Measurements from ENCODE around the gene C1QBP. TPM values are rescaled to one million over a fixed set of nuclear protein-coding genes. Genes with fewer than 3 reads are reported as not detected.

The C1QBP gene
- total RNA-seq, 4 donors from 2014 or later = 84.4 to 111 (median 108) TPM

GRCh38 chr17:5481451-5481850, 42.5 kb upstream of the C1QBP start:
- Histone ChIP-seq H3K4me1 (peaks cover 0 to 26% (median 6%) of the 10 kb centered on the region in 3 donors), H3K27me3 (no peaks in the 10 kb centered on the region), H3K27ac (no peak overlapping the region), H3K9me3 (no peaks in the 10 kb centered on the region), H3K36me3 (peaks cover 0 to 84% of the 10 kb centered on the region in 2 donors), H3K4me3 (no peak overlapping the region)
- ATAC-seq = no peak
- no peak for TF ChIP-seq POLR2AphosphoS5 (IDR thresholded peaks at IDR 0.05)
- TF ChIP-seq EP300 (IDR thresholded peaks at IDR 0.05) = no peak
- TF ChIP-seq POLR2A (IDR thresholded peaks at IDR 0.05) = no peak
- TF ChIP-seq CTCF (IDR thresholded peaks at IDR 0.05) = no peak
- 90 to 100% methylated on average over 4 of the region's 4 CpGs for WGBS, 2 donors (ENCODE audit: low coverage in 1 of 2)

- H3K4me3 ChIP-seq = no peak overlapping the region
- peaks cover 0 to 89% of the 10 kb centered on the region in 2 donors for H3K36me3 ChIP-seq
- no peaks in the 10 kb centered on the region for H3K9me3 ChIP-seq
- no peak overlapping the region for H3K27ac ChIP-seq
- no peak for ATAC-seq
- H3K4me1 ChIP-seq = peaks cover 0 to 26% (median 6%) of the 10 kb centered on the region in 3 donors
- TF ChIP-seq POLR2AphosphoS5 (IDR thresholded peaks at IDR 0.05) (no peak), POLR2A (IDR thresholded peaks at IDR 0.05) (no peak), EP300 (IDR thresholded peaks at IDR 0.05) (no peak), CTCF (IDR thresholded peaks at IDR 0.05) (no peak)
- WGBS, 2 donors (ENCODE audit: low coverage in 1 of 2) = 68 to 79% methylated on average over 5 to 6 of the region's 6 CpGs
- no peaks in the 10 kb centered on the region for H3K27me3 ChIP-seq
These were observed 42.0 kb upstream of the C1QBP start for GRCh38 chr17:5480962-5481361.

- Histone ChIP-seq H3K27me3 (no peaks in the 10 kb centered on the region), H3K9me3 (no peaks in the 10 kb centered on the region), H3K36me3 (peaks cover 7 to 100% of the 10 kb centered on the region in 2 donors), H3K4me3 (no peak overlapping the region), H3K27ac (no peak overlapping the region), H3K4me1 (peaks cover 0 to 8% (median 0%) of the 10 kb centered on the region in 3 donors)
- TF ChIP-seq POLR2AphosphoS5 (IDR thresholded peaks at IDR 0.05) = no peak
- TF ChIP-seq CTCF (IDR thresholded peaks at IDR 0.05) = no peak
- no peak for TF ChIP-seq EP300 (IDR thresholded peaks at IDR 0.05)
- no peak for TF ChIP-seq POLR2A (IDR thresholded peaks at IDR 0.05)
- 89 to 96% methylated on average over 3 to 4 of the region's 4 CpGs for WGBS, 2 donors (ENCODE audit: low coverage in 1 of 2)
- ATAC-seq = no peak
These were observed 40.0 kb upstream of the C1QBP start for GRCh38 chr17:5478992-5479391.

- no peaks in the 10 kb centered on the region for H3K27me3 ChIP-seq
- H3K27ac ChIP-seq = no peak overlapping the region
- no peaks in the 10 kb centered on the region for H3K9me3 ChIP-seq
- no peak overlapping the region for H3K4me3 ChIP-seq
- WGBS, 2 donors (ENCODE audit: low coverage in 1 of 2) = 75 to 83% methylated on average over 1 to 2 of the region's 2 CpGs
- no peak for ATAC-seq
- peaks cover 8 to 71% of the 10 kb centered on the region in 2 donors for H3K36me3 ChIP-seq
- no peak for TF ChIP-seq POLR2A (IDR thresholded peaks at IDR 0.05)
- TF ChIP-seq EP300 (IDR thresholded peaks at IDR 0.05) = no peak
- no peak for TF ChIP-seq CTCF (IDR thresholded peaks at IDR 0.05)
- TF ChIP-seq POLR2AphosphoS5 (IDR thresholded peaks at IDR 0.05) = no peak
- peaks cover 0 to 6% (median 0%) of the 10 kb centered on the region in 3 donors for H3K4me1 ChIP-seq
These were observed 35.0 kb upstream of the C1QBP start for GRCh38 chr17:5473906-5474305.

- H3K36me3 ChIP-seq = peaks cover 8 to 57% of the 10 kb centered on the region in 2 donors
- no peaks in the 10 kb centered on the region for H3K9me3 ChIP-seq
- peaks cover 0 to 15% (median 4%) of the 10 kb centered on the region in 3 donors for H3K4me1 ChIP-seq
- H3K4me3 ChIP-seq = no peak overlapping the region
- no peak overlapping the region for H3K27ac ChIP-seq
- no peaks in the 10 kb centered on the region for H3K27me3 ChIP-seq
- ATAC-seq = no peak
- no peak for TF ChIP-seq EP300 (IDR thresholded peaks at IDR 0.05)
- TF ChIP-seq CTCF (IDR thresholded peaks at IDR 0.05) = no peak
- WGBS, 2 donors (ENCODE audit: low coverage in 1 of 2) = 72 to 88% methylated on average over 2 to 3 of the region's 3 CpGs
These were observed 33.6 kb upstream of the C1QBP start for GRCh38 chr17:5472511-5472910.

Measured in gastroesophageal sphincter (tissue), 4 donors.